ENCODE results near the gene MESP1.

Gene MESP1

DNA sequence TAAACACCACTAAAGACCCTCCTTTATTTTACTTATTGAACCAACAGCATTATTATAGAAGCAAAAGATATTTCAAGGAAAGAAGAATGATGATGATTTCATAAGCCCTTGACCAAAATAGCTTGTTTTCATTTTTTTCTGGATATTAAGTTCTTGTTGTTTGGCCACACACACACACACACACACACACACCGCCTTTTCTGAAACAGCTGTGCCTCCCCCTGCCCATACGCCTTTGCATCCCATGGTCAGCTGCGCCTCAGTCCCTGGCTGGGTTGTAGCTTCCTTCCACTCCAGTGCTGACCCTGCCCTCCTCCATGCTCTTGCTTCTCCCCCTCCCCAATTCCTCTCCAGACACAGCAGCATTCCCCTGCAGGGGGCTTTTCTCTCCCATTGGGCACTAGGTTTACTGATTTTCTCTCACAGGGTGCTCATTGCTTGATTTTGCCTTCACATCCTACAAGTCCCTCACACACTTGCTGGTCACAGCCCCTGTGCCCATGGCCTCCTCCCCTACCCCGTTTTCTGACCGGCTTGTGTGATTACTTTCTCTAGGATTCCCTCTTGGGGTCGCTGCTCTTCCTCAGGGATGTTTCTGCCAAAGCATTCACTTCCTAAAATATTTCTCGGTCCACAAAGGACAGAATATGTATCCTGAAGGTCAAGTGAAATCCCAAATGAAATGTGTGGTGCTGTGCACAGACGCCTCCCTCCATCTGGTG, 18.4 kb downstream of the MESP1 start:
- H3K4me1 ChIP-seq (ENCODE audit: control insufficient read depth in 1 of 2, insufficient read depth in 2 of 2, low read length in 2 of 2): no peaks in the 10 kb centered on the region
- H3K36me3 ChIP-seq (ENCODE audit: control insufficient read depth in 1 of 2, insufficient read depth in 2 of 2, low read length in 2 of 2): no peaks in the 10 kb centered on the region
- H3K27ac ChIP-seq (ENCODE audit: low read depth, low read length): no peak overlapping the region
- no peaks in the 10 kb centered on the region for H3K9me3 ChIP-seq (ENCODE audit: control insufficient read depth in 1 of 2, low read length in 2 of 2)
- H3K27me3 ChIP-seq (ENCODE audit: control insufficient read depth in 1 of 2, insufficient read depth in 2 of 2, low read length in 2 of 2): no peaks in the 10 kb centered on the region
- no peak overlapping the region for H3K9ac ChIP-seq (ENCODE audit: low read depth in 1 of 2, low read length in 2 of 2)
- H3K4me3 ChIP-seq (ENCODE audit: low read depth in 1 of 2, low read length in 2 of 2): no peak overlapping the region

DNA sequence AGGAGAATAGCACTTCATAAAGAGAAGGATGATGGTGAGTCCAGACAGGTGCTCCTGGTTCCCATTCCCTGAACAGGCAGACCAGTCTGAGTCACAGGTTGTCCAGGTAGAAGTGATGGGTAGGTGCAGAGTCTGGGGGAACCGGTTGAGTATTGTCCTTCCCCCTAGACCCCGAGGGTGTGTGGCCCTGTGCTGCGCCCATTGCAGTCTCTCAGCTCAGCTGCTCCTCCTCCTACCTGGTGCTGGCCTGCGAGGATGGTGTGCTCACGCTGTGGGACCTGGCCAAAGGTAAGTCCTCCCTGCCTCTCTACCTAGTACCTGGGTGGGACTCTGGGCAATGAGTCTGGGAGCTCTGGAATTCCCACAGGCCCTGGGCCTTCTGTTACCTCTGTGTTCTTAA, 19.8 kb downstream of the MESP1 start:
- no peaks in the 10 kb centered on the region for H3K9me3 ChIP-seq (ENCODE audit: control insufficient read depth in 1 of 2, low read length in 2 of 2)
- no peak overlapping the region for H3K4me3 ChIP-seq (ENCODE audit: low read depth in 1 of 2, low read length in 2 of 2)
- H3K27me3 ChIP-seq (ENCODE audit: control insufficient read depth in 1 of 2, insufficient read depth in 2 of 2, low read length in 2 of 2): no peaks in the 10 kb centered on the region
- no peak overlapping the region for H3K27ac ChIP-seq (ENCODE audit: low read depth, low read length)
- no peaks in the 10 kb centered on the region for H3K4me1 ChIP-seq (ENCODE audit: control insufficient read depth in 1 of 2, insufficient read depth in 2 of 2, low read length in 2 of 2)
- H3K36me3 ChIP-seq (ENCODE audit: control insufficient read depth in 1 of 2, insufficient read depth in 2 of 2, low read length in 2 of 2): no peaks in the 10 kb centered on the region
- H3K9ac ChIP-seq (ENCODE audit: low read depth in 1 of 2, low read length in 2 of 2): no peak overlapping the region

DNA sequence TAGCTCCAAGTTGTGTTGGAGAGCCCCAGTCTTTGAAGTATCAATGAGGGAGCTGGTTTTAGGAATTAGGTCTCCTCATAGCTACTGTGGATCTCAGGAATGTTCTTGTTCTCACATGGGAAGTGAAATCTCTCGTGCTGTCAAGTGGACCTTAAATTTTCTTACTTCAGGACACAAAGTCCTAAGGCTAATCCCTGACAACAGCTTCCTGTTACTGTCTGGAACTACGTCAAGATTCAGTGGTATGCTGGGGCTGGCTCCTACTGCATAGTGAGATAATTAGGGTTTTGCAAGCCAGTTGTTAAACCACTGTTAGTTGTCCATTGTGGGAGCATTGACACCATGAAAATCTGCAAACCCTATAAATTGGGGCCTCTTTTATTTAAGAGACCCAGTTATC, 22.8 kb downstream of the MESP1 start:
- Histone ChIP-seq H3K4me3 (ENCODE audit: low read depth in 1 of 2, low read length in 2 of 2) (no peak overlapping the region), H3K9me3 (ENCODE audit: control insufficient read depth in 1 of 2, low read length in 2 of 2) (no peaks in the 10 kb centered on the region), H3K27me3 (ENCODE audit: control insufficient read depth in 1 of 2, insufficient read depth in 2 of 2, low read length in 2 of 2) (no peaks in the 10 kb centered on the region), H3K36me3 (ENCODE audit: control insufficient read depth in 1 of 2, insufficient read depth in 2 of 2, low read length in 2 of 2) (no peaks in the 10 kb centered on the region), H3K27ac (ENCODE audit: low read depth, low read length) (no peak overlapping the region), H3K9ac (ENCODE audit: low read depth in 1 of 2, low read length in 2 of 2) (no peak overlapping the region), H3K4me1 (ENCODE audit: control insufficient read depth in 1 of 2, insufficient read depth in 2 of 2, low read length in 2 of 2) (no peaks in the 10 kb centered on the region)

DNA sequence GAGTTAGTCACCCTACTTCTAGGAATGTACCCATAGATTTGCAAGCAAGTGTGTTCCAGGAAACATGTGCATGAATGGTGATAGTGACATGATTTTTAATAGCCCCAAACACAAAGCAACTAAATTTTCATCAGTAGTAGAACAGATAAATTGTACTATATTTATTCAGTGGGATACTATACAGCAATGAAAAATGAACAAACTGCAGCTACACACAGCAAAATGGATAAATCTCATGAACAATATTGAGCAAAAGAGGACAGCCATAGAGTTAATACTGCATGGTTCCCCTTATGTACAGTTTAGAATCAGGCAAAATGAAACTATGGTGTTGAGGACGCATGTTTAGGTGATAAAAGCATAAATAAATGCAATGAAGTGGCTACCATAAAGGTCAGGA, 26.0 kb downstream of the MESP1 start:
- Histone ChIP-seq H3K27ac (ENCODE audit: low read depth, low read length) (no peak overlapping the region), H3K4me1 (ENCODE audit: control insufficient read depth in 1 of 2, insufficient read depth in 2 of 2, low read length in 2 of 2) (no peaks in the 10 kb centered on the region), H3K9me3 (ENCODE audit: control insufficient read depth in 1 of 2, low read length in 2 of 2) (no peaks in the 10 kb centered on the region), H3K27me3 (ENCODE audit: control insufficient read depth in 1 of 2, insufficient read depth in 2 of 2, low read length in 2 of 2) (no peaks in the 10 kb centered on the region), H3K9ac (ENCODE audit: low read depth in 1 of 2, low read length in 2 of 2) (no peak overlapping the region), H3K36me3 (ENCODE audit: control insufficient read depth in 1 of 2, insufficient read depth in 2 of 2, low read length in 2 of 2) (no peaks in the 10 kb centered on the region), H3K4me3 (ENCODE audit: low read depth in 1 of 2, low read length in 2 of 2) (no peak overlapping the region)

DNA sequence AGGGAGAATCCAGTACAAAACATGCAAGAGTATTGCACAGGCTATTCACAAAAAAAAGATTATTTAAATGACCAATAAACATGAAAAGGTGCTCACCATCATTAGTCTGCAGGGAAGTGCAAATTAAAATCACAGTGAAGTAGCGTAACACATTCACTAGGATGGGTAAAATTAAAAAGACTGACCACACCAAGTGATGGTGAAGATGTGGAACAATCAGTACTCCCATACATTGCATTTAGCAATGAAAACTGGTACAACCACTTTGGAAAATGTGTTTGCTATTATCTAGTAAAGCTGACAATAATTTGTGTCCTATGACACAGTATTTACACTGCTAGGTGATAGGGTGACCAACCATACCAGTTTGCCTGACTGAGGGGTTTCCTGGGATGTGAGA, 26.4 kb downstream of the MESP1 start:
- Histone ChIP-seq H3K27me3 (ENCODE audit: control insufficient read depth in 1 of 2, insufficient read depth in 2 of 2, low read length in 2 of 2) (no peaks in the 10 kb centered on the region), H3K4me1 (ENCODE audit: control insufficient read depth in 1 of 2, insufficient read depth in 2 of 2, low read length in 2 of 2) (no peaks in the 10 kb centered on the region), H3K27ac (ENCODE audit: low read depth, low read length) (no peak overlapping the region), H3K9me3 (ENCODE audit: control insufficient read depth in 1 of 2, low read length in 2 of 2) (no peaks in the 10 kb centered on the region), H3K4me3 (ENCODE audit: low read depth in 1 of 2, low read length in 2 of 2) (no peak overlapping the region), H3K9ac (ENCODE audit: low read depth in 1 of 2, low read length in 2 of 2) (no peak overlapping the region), H3K36me3 (ENCODE audit: control insufficient read depth in 1 of 2, insufficient read depth in 2 of 2, low read length in 2 of 2) (no peaks in the 10 kb centered on the region)

DNA sequence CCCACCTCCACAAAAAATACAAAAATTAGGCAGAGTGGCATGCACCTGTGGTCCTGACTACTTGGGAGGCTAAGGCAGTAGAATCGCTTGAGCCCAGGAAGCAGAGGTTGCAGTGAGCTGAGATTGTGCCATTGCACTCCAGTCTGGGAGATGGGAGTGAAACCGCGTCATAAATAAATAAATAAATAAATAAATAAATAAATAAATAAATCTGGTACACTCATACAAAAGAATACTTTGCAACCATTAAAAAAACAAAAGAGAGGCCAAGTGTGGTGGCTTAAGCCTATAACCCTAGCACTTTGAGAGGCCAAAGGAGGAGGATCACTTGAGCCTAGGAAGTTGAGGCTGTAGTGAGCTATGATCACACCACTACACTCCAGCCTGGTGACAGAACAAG, 28.0 kb downstream of the MESP1 start:
- Histone ChIP-seq H3K9me3 (ENCODE audit: control insufficient read depth in 1 of 2, low read length in 2 of 2) (no peaks in the 10 kb centered on the region), H3K4me1 (ENCODE audit: control insufficient read depth in 1 of 2, insufficient read depth in 2 of 2, low read length in 2 of 2) (no peaks in the 10 kb centered on the region), H3K36me3 (ENCODE audit: control insufficient read depth in 1 of 2, insufficient read depth in 2 of 2, low read length in 2 of 2) (no peaks in the 10 kb centered on the region), H3K9ac (ENCODE audit: low read depth in 1 of 2, low read length in 2 of 2) (no peak overlapping the region), H3K4me3 (ENCODE audit: low read depth in 1 of 2, low read length in 2 of 2) (no peak overlapping the region), H3K27ac (ENCODE audit: low read depth, low read length) (no peak overlapping the region), H3K27me3 (ENCODE audit: control insufficient read depth in 1 of 2, insufficient read depth in 2 of 2, low read length in 2 of 2) (no peaks in the 10 kb centered on the region)

DNA sequence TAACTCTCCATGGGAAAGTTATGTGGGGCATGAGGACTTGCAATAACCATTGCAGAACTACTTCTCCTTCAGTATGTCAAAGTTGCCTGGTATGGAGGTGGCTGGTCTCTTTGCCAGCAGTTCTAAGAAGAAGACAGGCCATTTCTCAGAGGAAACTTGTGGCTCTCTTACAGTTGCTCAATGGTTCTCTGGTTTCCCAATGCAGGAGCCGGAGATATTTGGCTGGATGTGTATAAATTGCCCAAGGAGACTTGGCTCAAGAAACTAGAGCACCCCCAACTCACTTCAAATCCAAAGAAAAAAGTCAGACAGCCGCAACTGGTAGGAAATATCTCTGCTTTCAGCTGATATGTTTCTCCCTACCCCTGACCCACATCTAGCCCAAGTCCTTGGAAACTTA, 36.3 kb downstream of the MESP1 start:
- H3K9ac ChIP-seq (ENCODE audit: low read depth in 1 of 2, low read length in 2 of 2): no peak overlapping the region
- H3K9me3 ChIP-seq (ENCODE audit: control insufficient read depth in 1 of 2, low read length in 2 of 2): no peaks in the 10 kb centered on the region
- H3K4me1 ChIP-seq (ENCODE audit: control insufficient read depth in 1 of 2, insufficient read depth in 2 of 2, low read length in 2 of 2): no peaks in the 10 kb centered on the region
- H3K4me3 ChIP-seq (ENCODE audit: low read depth in 1 of 2, low read length in 2 of 2): no peak overlapping the region
- no peaks in the 10 kb centered on the region for H3K36me3 ChIP-seq (ENCODE audit: control insufficient read depth in 1 of 2, insufficient read depth in 2 of 2, low read length in 2 of 2)
- H3K27ac ChIP-seq (ENCODE audit: low read depth, low read length): no peak overlapping the region
- H3K27me3 ChIP-seq (ENCODE audit: control insufficient read depth in 1 of 2, insufficient read depth in 2 of 2, low read length in 2 of 2): no peaks in the 10 kb centered on the region

DNA sequence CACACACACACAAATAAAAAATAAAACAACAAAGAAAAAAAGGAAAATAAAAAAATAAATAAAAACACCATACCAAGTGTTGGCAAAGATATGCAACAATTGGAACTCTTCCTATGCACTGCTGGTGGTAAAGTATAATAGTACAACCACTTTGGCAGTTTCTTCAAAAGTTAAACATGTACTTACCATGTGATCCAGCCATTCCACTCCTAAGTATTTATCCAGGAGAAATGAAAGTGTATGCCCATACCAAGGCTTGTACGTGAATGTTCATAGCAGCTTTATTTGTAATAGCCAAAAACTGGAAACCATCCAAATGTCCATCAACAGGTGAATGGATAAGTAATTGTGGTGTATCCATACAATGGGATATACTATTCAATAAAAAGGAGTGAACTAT, 43.5 kb downstream of the MESP1 start:
- Histone ChIP-seq H3K27ac (ENCODE audit: low read depth, low read length) (no peak overlapping the region), H3K9ac (ENCODE audit: low read depth in 1 of 2, low read length in 2 of 2) (no peak overlapping the region), H3K36me3 (ENCODE audit: control insufficient read depth in 1 of 2, insufficient read depth in 2 of 2, low read length in 2 of 2) (no peaks in the 10 kb centered on the region), H3K9me3 (ENCODE audit: control insufficient read depth in 1 of 2, low read length in 2 of 2) (no peaks in the 10 kb centered on the region), H3K4me1 (ENCODE audit: control insufficient read depth in 1 of 2, insufficient read depth in 2 of 2, low read length in 2 of 2) (no peaks in the 10 kb centered on the region), H3K27me3 (ENCODE audit: control insufficient read depth in 1 of 2, insufficient read depth in 2 of 2, low read length in 2 of 2) (no peaks in the 10 kb centered on the region), H3K4me3 (ENCODE audit: low read depth in 1 of 2, low read length in 2 of 2) (no peak overlapping the region)

DNA sequence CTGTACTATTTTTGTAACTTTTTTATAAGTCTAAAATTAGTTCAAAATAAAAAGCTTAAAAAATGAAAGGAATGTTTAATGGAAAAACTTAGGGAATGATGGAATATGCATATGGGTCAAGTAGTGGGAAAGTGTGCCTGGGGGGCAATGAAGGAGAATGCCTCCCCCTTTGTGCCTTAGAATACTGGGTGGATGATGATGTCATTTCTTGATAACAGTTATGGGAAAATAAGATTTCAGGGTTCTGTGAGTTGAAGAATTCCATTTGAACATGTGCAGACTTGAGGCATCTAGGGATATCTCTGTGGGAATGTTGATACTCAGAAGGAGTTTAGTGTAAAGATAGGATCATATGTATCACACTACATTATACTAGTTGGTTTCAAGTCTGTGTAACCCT, 46.6 kb downstream of the MESP1 start:
- Histone ChIP-seq H3K27me3 (ENCODE audit: control insufficient read depth in 1 of 2, insufficient read depth in 2 of 2, low read length in 2 of 2) (no peaks in the 10 kb centered on the region), H3K9ac (ENCODE audit: low read depth in 1 of 2, low read length in 2 of 2) (no peak overlapping the region)

More for the DNA sequence above, 46.6 kb downstream of the MESP1 start:
- no peak overlapping the region for H3K27ac ChIP-seq (ENCODE audit: low read depth, low read length)
- no peaks in the 10 kb centered on the region for H3K9me3 ChIP-seq (ENCODE audit: control insufficient read depth in 1 of 2, low read length in 2 of 2)
- no peak overlapping the region for H3K4me3 ChIP-seq (ENCODE audit: low read depth in 1 of 2, low read length in 2 of 2)
- no peaks in the 10 kb centered on the region for H3K4me1 ChIP-seq (ENCODE audit: control insufficient read depth in 1 of 2, insufficient read depth in 2 of 2, low read length in 2 of 2)
- H3K36me3 ChIP-seq (ENCODE audit: control insufficient read depth in 1 of 2, insufficient read depth in 2 of 2, low read length in 2 of 2): no peaks in the 10 kb centered on the region
